ENCODE data around the gene FYN.

The FYN gene

DNA sequence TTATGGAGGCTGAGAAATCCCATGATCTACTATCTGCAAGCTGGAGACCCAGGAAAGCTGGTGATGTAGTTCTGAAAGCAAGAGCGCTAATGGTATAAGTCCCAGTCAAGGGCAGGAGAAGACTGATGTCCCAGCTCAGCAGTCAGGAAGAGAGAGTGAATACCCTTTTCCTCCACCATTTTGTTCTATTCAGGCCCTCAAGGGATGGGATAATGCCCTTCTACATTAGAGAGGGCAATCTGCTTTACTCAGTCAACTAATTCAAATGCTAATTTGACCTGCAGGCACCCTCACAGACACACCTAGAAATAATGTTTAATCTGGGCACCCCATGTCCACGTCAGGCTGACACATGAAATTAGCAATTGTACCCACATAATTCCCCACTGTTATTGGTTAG, 10.8 kb upstream of the FYN start:
- H3K4me1 ChIP-seq (ENCODE audit: control insufficient read depth, insufficient read depth, low read length, poor library complexity, severe bottlenecking), result no peaks in the 10 kb centered on the region
- H3K36me3 ChIP-seq (ENCODE audit: control insufficient read depth, insufficient read depth, low read length), result no peaks in the 10 kb centered on the region
- WGBS, 2 experiments (ENCODE audit: insufficient coverage in 2 of 2), result 84% methylated on average over 2 of the region's 2 CpGs; no CpG with 5 or more reads in 1 of the 2 experiments
- H3K9me3 ChIP-seq (ENCODE audit: control insufficient read depth, low read length), result no peaks in the 10 kb centered on the region
- no peak overlapping the region for H3K4me3 ChIP-seq (ENCODE audit: extremely low read depth, insufficient read depth, low read length, poor library complexity, severe bottlenecking)
- H3K27ac ChIP-seq (ENCODE audit: low read depth, low read length, severe bottlenecking), result no peak overlapping the region

DNA sequence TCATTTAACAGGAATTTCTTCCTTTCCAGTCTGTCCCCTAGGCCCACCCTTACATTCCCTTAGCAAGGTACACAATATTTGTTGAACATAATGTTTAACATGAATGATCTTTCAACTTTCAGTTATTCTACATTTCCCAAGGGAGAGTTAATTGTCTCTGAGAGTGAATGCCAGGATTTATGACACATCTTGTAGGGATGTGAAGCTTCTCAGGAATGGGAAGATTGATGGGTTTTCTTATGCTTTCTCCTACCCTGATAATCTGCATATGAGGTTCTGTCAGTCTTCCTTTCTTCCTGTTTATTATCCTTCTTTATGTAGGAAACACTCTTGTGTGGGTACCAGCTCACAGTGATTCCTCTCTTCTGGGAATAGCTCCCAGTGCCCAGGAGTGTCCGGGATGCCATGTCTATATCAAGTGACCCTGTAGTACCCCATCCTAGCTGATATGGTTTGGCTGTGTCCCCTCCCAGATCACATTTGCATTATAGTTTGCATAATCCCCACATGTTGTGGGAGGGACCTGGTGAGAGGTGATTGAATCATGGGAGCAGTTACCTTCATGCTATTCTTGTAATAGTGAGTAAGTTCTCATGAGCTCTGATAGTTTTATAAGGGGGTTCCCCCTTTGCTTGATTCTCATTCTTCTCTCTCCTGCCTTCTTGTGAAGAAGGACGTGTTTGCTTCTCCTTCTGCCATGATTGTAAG, 7.1 kb upstream of the FYN start:
- Histone ChIP-seq H3K36me3 (ENCODE audit: control insufficient read depth, insufficient read depth, low read length) (no peaks in the 10 kb centered on the region), H3K4me1 (ENCODE audit: control insufficient read depth, insufficient read depth, low read length, poor library complexity, severe bottlenecking) (no peaks in the 10 kb centered on the region), H3K9me3 (ENCODE audit: control insufficient read depth, low read length) (no peaks in the 10 kb centered on the region), H3K4me3 (ENCODE audit: extremely low read depth, insufficient read depth, low read length, poor library complexity, severe bottlenecking) (no peak overlapping the region), H3K27ac (ENCODE audit: low read depth, low read length, severe bottlenecking) (no peak overlapping the region)
- 89% methylated on average over 1 of the region's 2 CpGs; no CpG with 5 or more reads in 1 of the 2 experiments for WGBS, 2 experiments (ENCODE audit: insufficient coverage in 2 of 2)

- 83% methylated on average over 1 of the region's 4 CpGs; no CpG with 5 or more reads in 1 of the 2 experiments for WGBS, 2 experiments (ENCODE audit: insufficient coverage in 2 of 2)
- H3K4me3 ChIP-seq (ENCODE audit: extremely low read depth, insufficient read depth, low read length, poor library complexity, severe bottlenecking), result no peak overlapping the region
- H3K9me3 ChIP-seq (ENCODE audit: control insufficient read depth, low read length), result no peaks in the 10 kb centered on the region
- H3K27ac ChIP-seq (ENCODE audit: low read depth, low read length, severe bottlenecking), result no peak overlapping the region
- no peaks in the 10 kb centered on the region for H3K36me3 ChIP-seq (ENCODE audit: control insufficient read depth, insufficient read depth, low read length)
- no peaks in the 10 kb centered on the region for H3K4me1 ChIP-seq (ENCODE audit: control insufficient read depth, insufficient read depth, low read length, poor library complexity, severe bottlenecking)
Observed at GRCh38 chr6:111875741-111876140, 2.5 kb upstream of the FYN start.

DNA sequence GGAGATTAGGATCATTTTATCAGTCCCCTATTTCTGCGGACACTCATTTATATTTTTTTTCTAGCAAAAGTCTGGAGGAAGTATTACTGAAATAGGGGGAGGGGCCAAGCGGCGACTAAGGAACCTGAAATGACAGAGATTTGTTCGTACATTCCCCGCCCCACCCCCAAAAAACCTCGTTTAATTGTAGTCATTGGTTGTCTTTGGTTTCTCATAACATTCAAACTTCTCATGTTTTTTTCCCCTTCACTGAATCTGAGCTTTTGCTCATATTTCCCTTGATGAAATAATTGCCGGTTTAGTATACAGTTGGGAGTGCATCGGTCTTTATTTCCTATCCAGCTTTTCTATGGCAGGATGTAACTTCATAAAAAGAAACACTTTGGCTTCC, 768 bp upstream of the FYN start:
- Histone ChIP-seq H3K36me3 (ENCODE audit: control insufficient read depth, insufficient read depth, low read length) (peaks cover 7% of the 10 kb centered on the region), H3K27ac (ENCODE audit: low read depth, low read length, severe bottlenecking) (peak overlapping the region; percentile 65), H3K4me1 (ENCODE audit: control insufficient read depth, insufficient read depth, low read length, poor library complexity, severe bottlenecking) (peaks cover 14% of the 10 kb centered on the region), H3K9me3 (ENCODE audit: control insufficient read depth, low read length) (no peaks in the 10 kb centered on the region), H3K4me3 (ENCODE audit: extremely low read depth, insufficient read depth, low read length, poor library complexity, severe bottlenecking) (peak overlapping the region; percentile 69)
- WGBS, 2 experiments (ENCODE audit: insufficient coverage in 2 of 2), result 72% methylated on average over 2 of the region's 8 CpGs; no CpG with 5 or more reads in 1 of the 2 experiments

GRCh38 chr6:111872401-111873177, 663 bp downstream of the FYN start:
- no peaks in the 10 kb centered on the region for H3K9me3 ChIP-seq (ENCODE audit: control insufficient read depth, low read length)
- H3K27ac ChIP-seq (ENCODE audit: low read depth, low read length, severe bottlenecking), result peak overlapping the region; percentile 81
- peaks cover 7% of the 10 kb centered on the region for H3K36me3 ChIP-seq (ENCODE audit: control insufficient read depth, insufficient read depth, low read length)
- WGBS, 2 experiments (ENCODE audit: insufficient coverage in 2 of 2), result 0% methylated on average over 52 to 54 of the region's 83 CpGs
- peaks cover 20% of the 10 kb centered on the region for H3K4me1 ChIP-seq (ENCODE audit: control insufficient read depth, insufficient read depth, low read length, poor library complexity, severe bottlenecking)
- peak overlapping the region; percentile 69 for H3K4me3 ChIP-seq (ENCODE audit: extremely low read depth, insufficient read depth, low read length, poor library complexity, severe bottlenecking)

DNA sequence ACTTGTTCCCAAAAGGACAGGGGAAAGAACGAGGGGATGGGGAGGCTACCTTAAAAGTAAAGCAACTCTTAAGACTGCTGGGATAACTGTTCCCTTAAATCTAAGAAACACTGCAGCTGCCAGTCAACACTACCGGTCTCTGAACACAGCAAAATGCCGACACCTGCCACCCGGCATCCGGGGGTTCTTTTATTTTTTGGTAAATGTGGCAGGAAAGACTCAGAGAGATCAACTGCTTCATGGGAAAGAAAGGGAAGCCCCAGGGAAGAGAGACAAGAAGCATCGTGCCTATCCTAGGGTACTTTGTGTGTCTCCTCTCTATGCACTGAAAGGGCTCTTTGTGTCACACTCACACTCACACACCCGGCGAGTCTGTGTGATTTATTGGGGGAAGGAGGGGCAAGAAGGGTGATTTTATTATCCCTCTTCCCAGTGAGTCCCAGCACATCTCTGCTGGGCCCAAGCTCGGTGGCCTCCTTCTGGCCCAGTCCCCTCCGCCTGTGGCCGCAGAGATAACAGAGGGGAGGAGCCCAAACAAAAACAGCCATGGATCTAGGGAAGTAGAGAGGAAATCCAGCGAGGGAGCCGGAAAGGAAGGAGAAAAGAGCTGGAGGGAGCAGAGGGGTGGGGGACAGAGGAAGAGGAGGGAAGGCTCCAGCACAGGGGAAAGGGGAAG, 1.4 kb downstream of the FYN start:
- Histone ChIP-seq H3K27ac (ENCODE audit: low read depth, low read length, severe bottlenecking) (peak overlapping the region; percentile 81), H3K36me3 (ENCODE audit: control insufficient read depth, insufficient read depth, low read length) (peaks cover 7% of the 10 kb centered on the region), H3K4me3 (ENCODE audit: extremely low read depth, insufficient read depth, low read length, poor library complexity, severe bottlenecking) (peak overlapping the region; percentile 69), H3K9me3 (ENCODE audit: control insufficient read depth, low read length) (no peaks in the 10 kb centered on the region), H3K4me1 (ENCODE audit: control insufficient read depth, insufficient read depth, low read length, poor library complexity, severe bottlenecking) (peaks cover 22% of the 10 kb centered on the region)
- 0% methylated on average over 2 to 5 of the region's 13 CpGs for WGBS, 2 experiments (ENCODE audit: insufficient coverage in 2 of 2)

- Histone ChIP-seq H3K4me1 (ENCODE audit: control insufficient read depth, insufficient read depth, low read length, poor library complexity, severe bottlenecking) (peaks cover 25% of the 10 kb centered on the region), H3K27ac (ENCODE audit: low read depth, low read length, severe bottlenecking) (peak overlapping the region; percentile 81), H3K9me3 (ENCODE audit: control insufficient read depth, low read length) (no peaks in the 10 kb centered on the region), H3K36me3 (ENCODE audit: control insufficient read depth, insufficient read depth, low read length) (peaks cover 7% of the 10 kb centered on the region), H3K4me3 (ENCODE audit: extremely low read depth, insufficient read depth, low read length, poor library complexity, severe bottlenecking) (peak overlapping the region; percentile 69)
- WGBS, 2 experiments (ENCODE audit: insufficient coverage in 2 of 2), result 19 to 45% methylated on average over 2 to 3 of the region's 3 CpGs
Observed at GRCh38 chr6:111871207-111871606, 2.0 kb downstream of the FYN start.

DNA sequence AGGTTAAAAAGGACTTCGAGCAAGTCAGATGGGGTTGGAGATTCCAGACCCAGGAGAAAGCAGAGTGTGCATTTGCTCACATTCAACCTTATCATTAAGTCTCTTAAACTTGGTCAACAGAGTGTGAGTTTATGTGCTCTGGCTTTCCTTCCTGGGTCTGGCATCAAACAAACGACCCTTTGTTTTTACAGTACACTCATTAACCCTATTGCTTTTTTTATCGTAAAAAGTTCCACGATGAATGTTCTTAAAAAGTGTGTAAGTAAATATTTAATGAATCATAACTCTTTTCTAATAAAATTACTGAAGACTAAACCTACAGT, 2.5 kb downstream of the FYN start:
- peaks cover 25% of the 10 kb centered on the region for H3K4me1 ChIP-seq (ENCODE audit: control insufficient read depth, insufficient read depth, low read length, poor library complexity, severe bottlenecking)
- H3K9me3 ChIP-seq (ENCODE audit: control insufficient read depth, low read length), result no peaks in the 10 kb centered on the region
- H3K27ac ChIP-seq (ENCODE audit: low read depth, low read length, severe bottlenecking), result peak overlapping the region; percentile 81
- peaks cover 7% of the 10 kb centered on the region for H3K36me3 ChIP-seq (ENCODE audit: control insufficient read depth, insufficient read depth, low read length)
- H3K4me3 ChIP-seq (ENCODE audit: extremely low read depth, insufficient read depth, low read length, poor library complexity, severe bottlenecking), result peak overlapping the region; percentile 69
- 100% methylated on average over 1 of the region's 4 CpGs; no CpG with 5 or more reads in 1 of the 2 experiments for WGBS, 2 experiments (ENCODE audit: insufficient coverage in 2 of 2)

DNA sequence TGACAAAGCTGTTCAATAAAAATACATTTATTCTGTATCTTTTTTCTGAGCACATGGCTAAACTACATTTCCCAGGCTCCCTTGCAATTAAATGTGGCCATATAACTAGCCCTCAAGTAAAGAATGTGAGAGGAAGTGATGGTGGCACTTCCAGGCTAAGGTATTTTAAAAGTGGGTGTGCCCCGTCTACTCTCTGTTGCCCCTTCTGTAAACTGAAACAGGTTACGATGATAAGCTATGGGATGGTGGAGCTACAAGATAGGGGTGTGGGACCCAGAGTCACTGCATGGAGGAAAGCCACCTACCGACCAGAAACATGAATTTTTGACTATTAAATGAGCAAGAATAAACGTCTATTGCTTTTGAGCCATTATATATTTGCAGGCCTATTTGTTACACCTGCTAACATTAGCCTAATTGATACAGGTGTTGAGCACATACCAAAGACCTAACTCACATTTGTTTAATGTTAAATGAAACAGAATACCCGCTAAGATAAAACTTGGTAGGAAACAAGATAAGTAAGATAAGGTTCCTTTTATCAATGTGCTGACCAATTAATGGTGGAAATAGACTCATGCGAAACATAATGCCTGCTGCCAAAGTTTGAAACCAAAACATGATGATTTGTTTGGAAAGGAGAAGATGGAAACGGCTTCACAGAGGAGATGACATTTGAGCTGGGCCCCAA, 3.1 kb downstream of the FYN start:
- Histone ChIP-seq H3K36me3 (ENCODE audit: control insufficient read depth, insufficient read depth, low read length) (peaks cover 9% of the 10 kb centered on the region), H3K27ac (ENCODE audit: low read depth, low read length, severe bottlenecking) (no peak overlapping the region), H3K4me1 (ENCODE audit: control insufficient read depth, insufficient read depth, low read length, poor library complexity, severe bottlenecking) (peaks cover 25% of the 10 kb centered on the region), H3K4me3 (ENCODE audit: extremely low read depth, insufficient read depth, low read length, poor library complexity, severe bottlenecking) (peak overlapping the region; percentile 69), H3K9me3 (ENCODE audit: control insufficient read depth, low read length) (no peaks in the 10 kb centered on the region)
- 80 to 83% methylated on average over 4 to 5 of the region's 7 CpGs for WGBS, 2 experiments (ENCODE audit: insufficient coverage in 2 of 2)

GRCh38 chr6:111866857-111867256, 6.4 kb downstream of the FYN start:
- Histone ChIP-seq H3K4me3 (ENCODE audit: extremely low read depth, insufficient read depth, low read length, poor library complexity, severe bottlenecking) (no peak overlapping the region), H3K36me3 (ENCODE audit: control insufficient read depth, insufficient read depth, low read length) (peaks cover 28% of the 10 kb centered on the region), H3K9me3 (ENCODE audit: control insufficient read depth, low read length) (no peaks in the 10 kb centered on the region), H3K4me1 (ENCODE audit: control insufficient read depth, insufficient read depth, low read length, poor library complexity, severe bottlenecking) (peaks cover 31% of the 10 kb centered on the region), H3K27ac (ENCODE audit: low read depth, low read length, severe bottlenecking) (no peak overlapping the region)
- WGBS, 2 experiments (ENCODE audit: insufficient coverage in 2 of 2), result 70 to 93% methylated on average over 1 to 2 of the region's 2 CpGs
